GM20000 (cell line): ENCODE data around the gene TTF1.

Experiments used
- DNase-seq: peaks from one replicate; pipeline ENCODE4 v3.0.0; 2012; ENCODE audit warnings: low spot score
- TF ChIP-seq, protein P1 (sequence below): IDR thresholded peaks from 2 replicates; pipeline ENCODE4 v1.5.1; 2012; ENCODE audit warnings: mild to moderate bottlenecking, control low read depth; ENCODE audit errors: extremely low read depth, missing control alignments

TTF1 gene

DNA sequence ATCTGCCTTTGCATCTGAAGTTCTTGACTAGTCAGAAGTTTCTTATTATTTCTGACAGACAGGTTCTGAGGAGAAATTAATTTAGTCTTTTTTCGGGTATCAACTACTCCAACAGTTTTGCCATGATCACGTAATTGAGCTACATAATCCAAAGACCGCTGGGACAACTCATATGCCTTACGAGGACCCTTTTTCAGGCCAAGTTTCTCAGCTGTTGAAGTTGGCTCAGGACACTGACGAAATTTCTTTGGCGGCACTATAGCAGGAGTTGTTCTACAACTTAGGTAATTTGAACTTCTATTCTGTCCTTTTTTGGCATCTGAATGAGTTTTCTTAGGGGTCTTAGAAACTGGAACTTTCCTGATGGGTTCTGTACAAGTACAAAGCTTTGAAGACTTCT, 79.1 kb downstream of the TTF1 start:
- TF ChIP-seq, protein P1, sequence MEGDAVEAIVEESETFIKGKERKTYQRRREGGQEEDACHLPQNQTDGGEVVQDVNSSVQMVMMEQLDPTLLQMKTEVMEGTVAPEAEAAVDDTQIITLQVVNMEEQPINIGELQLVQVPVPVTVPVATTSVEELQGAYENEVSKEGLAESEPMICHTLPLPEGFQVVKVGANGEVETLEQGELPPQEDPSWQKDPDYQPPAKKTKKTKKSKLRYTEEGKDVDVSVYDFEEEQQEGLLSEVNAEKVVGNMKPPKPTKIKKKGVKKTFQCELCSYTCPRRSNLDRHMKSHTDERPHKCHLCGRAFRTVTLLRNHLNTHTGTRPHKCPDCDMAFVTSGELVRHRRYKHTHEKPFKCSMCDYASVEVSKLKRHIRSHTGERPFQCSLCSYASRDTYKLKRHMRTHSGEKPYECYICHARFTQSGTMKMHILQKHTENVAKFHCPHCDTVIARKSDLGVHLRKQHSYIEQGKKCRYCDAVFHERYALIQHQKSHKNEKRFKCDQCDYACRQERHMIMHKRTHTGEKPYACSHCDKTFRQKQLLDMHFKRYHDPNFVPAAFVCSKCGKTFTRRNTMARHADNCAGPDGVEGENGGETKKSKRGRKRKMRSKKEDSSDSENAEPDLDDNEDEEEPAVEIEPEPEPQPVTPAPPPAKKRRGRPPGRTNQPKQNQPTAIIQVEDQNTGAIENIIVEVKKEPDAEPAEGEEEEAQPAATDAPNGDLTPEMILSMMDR = no peak
- no peak for DNase-seq
